Choroid plexus epithelial cell (primary cell): Measurements from ENCODE around the gene PTF1A.
"Not testable (repeated sequence)": the region's sequence is repeated elsewhere in the genome, so short reads cannot be mapped to it uniquely, and the experiment has no call there.

Experiments used
- DNase-seq: peaks from one replicate; pipeline ENCODE4 v3.0.0-alpha.2; 2010; ENCODE audit warnings: low read depth
- H3K4me3 ChIP-seq: 2 replicates; pipeline ENCODE4 v1.5.1; 2011; ENCODE audit warnings: low read depth, mild to moderate bottlenecking, control low read depth, low read length, moderate library complexity
- TF ChIP-seq, protein P1 (sequence below): conservative IDR thresholded peaks from 2 replicates; pipeline ENCODE4 v1.5.1; 2011; ENCODE audit warnings: low read depth, mild to moderate bottlenecking, control low read depth, inconsistent platforms, low read length, moderate library complexity

Gene PTF1A

DNA sequence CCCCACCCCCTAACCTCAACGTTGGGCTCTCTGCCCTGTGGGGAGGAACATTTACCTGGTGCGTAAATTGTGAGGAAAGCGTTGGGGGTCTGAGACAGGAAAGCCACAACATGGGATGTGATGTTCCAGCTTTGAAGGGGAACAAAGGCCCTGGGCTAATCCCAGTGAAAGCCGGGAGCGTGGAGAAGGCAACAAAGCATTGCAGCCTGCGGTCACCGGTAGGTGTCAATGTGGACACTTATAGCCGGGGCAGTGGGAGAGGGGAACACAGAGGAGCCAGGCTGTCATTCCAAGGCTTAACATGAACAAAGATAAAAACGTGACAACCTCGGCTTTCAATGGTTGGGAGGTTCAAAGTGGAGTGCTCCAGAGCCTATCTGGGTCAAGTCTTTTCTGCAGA lies 12.7 kb downstream of the PTF1A start:
- no peak for DNase-seq
- TF ChIP-seq, protein P1, sequence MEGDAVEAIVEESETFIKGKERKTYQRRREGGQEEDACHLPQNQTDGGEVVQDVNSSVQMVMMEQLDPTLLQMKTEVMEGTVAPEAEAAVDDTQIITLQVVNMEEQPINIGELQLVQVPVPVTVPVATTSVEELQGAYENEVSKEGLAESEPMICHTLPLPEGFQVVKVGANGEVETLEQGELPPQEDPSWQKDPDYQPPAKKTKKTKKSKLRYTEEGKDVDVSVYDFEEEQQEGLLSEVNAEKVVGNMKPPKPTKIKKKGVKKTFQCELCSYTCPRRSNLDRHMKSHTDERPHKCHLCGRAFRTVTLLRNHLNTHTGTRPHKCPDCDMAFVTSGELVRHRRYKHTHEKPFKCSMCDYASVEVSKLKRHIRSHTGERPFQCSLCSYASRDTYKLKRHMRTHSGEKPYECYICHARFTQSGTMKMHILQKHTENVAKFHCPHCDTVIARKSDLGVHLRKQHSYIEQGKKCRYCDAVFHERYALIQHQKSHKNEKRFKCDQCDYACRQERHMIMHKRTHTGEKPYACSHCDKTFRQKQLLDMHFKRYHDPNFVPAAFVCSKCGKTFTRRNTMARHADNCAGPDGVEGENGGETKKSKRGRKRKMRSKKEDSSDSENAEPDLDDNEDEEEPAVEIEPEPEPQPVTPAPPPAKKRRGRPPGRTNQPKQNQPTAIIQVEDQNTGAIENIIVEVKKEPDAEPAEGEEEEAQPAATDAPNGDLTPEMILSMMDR: no peak
- no peak overlapping the region for H3K4me3 ChIP-seq

DNA sequence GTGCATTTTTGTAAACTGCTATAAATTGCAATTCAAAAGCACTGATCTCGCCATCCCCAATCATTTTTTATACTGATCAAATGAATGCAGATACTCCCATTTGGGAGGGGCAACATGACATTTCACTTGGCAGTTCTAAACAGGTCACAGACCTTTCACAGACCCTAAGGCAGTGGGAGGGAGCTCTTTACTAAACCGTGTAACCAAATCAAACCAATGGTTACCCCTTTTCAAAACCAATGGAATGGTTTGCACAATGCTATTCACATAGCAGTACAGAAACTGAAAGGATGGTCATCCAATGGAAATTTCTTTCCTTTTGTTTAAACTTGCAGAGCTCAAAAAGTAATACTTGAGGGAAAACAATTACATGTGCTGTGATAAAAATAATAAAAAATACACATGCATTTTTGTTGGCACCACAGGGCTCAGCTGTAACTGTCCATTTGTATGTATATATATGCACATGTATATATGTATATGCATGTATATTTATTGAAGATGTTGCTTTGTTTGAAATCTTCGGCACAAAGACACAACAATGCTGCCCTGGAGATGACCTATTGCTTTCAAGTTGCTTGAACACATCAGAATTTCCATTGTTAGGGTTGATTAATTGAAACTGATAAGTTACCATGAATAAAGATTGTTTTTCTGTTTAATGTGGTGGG lies 14.0 kb downstream of the PTF1A start:
- DNase-seq: no peak
- H3K4me3 ChIP-seq: no peak overlapping the region
- TF ChIP-seq, protein P1: no peak

DNA sequence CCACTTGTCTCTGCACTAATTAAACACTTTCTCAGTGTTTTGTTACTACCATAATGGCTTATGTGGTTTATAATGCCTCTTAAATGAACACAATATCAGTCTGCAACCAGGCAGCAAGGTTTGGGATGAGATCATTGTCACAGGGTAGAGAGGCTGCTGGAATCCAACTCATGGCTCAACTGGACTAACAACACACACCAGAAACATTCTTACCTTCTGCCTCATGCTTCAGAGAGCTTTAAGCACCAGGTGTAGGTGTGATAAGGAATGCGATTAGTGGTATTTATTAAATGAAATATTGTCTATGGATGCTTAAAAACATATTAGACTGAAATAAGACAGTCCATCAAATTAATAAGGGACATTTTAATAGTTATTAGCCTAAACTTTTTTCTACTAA lies 25.4 kb downstream of the PTF1A start:
- no peak for DNase-seq
- H3K4me3 ChIP-seq: no peak overlapping the region
- TF ChIP-seq, protein P1: no peak

DNA sequence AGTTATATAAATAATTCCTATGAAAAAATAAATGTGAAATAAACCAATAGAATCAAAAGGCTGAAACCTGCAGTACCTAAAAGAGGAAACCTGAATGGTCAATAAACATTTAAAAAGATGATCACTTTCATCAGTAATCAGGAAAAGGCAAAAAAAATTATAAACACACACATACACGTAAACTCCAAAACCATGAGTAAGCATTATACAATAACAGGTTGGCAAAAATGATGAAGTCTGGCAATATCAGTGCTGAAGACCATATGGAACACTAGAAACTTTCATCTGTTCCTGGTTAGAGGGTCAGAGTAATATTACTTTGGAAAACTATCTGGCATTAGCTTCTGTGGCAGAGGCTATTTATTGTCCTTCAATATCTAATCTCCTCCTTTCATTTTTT lies 38.5 kb downstream of the PTF1A start:
- H3K4me3 ChIP-seq: no peak overlapping the region
- TF ChIP-seq, protein P1: no peak
- no peak for DNase-seq

DNA sequence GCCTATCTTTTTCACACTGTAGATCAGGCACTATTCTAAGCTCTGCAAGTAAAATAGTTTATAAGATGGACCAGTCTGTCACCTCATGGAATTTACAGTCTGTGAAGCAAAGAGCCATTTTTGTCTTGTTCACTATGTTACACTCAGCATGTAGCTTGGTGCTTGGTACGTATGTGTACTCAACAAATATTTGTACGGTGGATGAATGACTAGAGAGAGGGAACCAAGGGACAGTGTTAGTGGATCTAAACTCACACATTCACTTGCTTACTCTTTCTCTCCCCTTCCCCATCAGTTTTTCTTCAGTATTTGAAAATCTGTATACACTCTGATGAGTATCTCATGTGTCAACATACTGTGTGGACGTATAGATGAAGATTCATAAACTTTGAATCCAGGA lies 45.9 kb downstream of the PTF1A start:
- no peak for DNase-seq
- no peak overlapping the region for H3K4me3 ChIP-seq
- TF ChIP-seq, protein P1: no peak

DNA sequence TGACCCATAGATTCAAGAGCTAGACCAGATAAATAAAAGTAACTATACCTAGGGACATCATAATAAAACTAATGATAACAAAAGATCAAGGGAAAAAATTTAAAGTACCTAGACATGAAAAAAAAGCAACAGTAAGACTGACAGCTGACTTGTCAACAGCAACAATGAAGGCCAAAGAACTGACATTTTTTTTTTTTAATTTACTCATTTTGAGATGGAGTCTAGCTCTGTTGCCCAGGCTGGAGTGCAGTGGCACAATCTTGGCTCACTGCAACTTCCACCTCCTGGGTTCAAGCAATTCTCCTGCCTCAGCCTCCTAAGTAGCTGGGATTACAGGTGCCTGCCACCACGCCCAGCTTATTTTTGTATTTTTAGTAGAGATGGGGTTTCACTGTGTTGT lies 49.7 kb downstream of the PTF1A start:
- H3K4me3 ChIP-seq, DNase-seq: not testable (repeated sequence)
